PC-9 (cell line): ENCODE data around the gene UXT. TPM values are rescaled to one million over a fixed set of nuclear protein-coding genes. Genes with fewer than 3 reads are reported as not detected.
A peak's percentile ranks its signal among the peaks of the same experiment; 100 is the strongest.

ENCODE experiments used
- BruUV-seq: library from RNA; stranded (reverse); fragments of 400-500 nt; replicated peaks from 2 replicates; lab custom pipeline; 2021; lab: Mats Ljungman, UMichigan
- CTCF ChIA-PET: fragments of 300-600 bp; sonication (Branson Sonifier 250); formaldehyde crosslinking; loops from one replicate; lab custom pipeline; 2022; ENCODE audit warnings: antibody characterized with exemption; lab: Charles Lee
- POLR2A ChIA-PET: fragments of 300-600 bp; sonication (Branson Sonifier 250); formaldehyde crosslinking; loops from one replicate; lab custom pipeline; 2022; ENCODE audit warnings: antibody characterized with exemption; ENCODE audit not compliant: unreplicated experiment; lab: Charles Lee
- DNase-seq, 2 experiments: peaks; one replicate each; pipeline versions ENCODE4 v3.0.0 to v3.0.0-alpha.2; 2015 to 2022; ENCODE audit warnings: mixed read lengths in 1 of 2
- H2AFZ ChIP-seq: fragments of 200-600 bp; sonication (generic); 2 replicates; pipeline ENCODE4 v1.8.1; 2017; ENCODE audit warnings: antibody characterized with exemption
- H3F3A ChIP-seq: fragments of 200-600 bp; sonication (generic); 2 replicates; pipeline ENCODE4 v1.8.1; 2017; ENCODE audit warnings: antibody characterized with exemption, mild to moderate bottlenecking, low read depth; ENCODE audit not compliant: insufficient read depth
- H3K27ac ChIP-seq: fragments of 200-600 bp; sonication (generic); 2 replicates; pipeline ENCODE4 v1.6.1; 2016; ENCODE audit warnings: mixed run types
- H3K27me3 ChIP-seq: fragments of 200-600 bp; sonication (generic); 2 replicates; pipeline ENCODE4 v1.6.1; 2016; ENCODE audit warnings: low read depth, mixed run types; ENCODE audit not compliant: insufficient read depth
- H3K36me3 ChIP-seq: fragments of 200-600 bp; sonication (generic); 2 replicates; pipeline ENCODE4 v1.6.1; 2016; ENCODE audit warnings: low read depth, mixed run types
- H3K4me1 ChIP-seq: fragments of 200-600 bp; sonication (generic); replicated peaks from 2 replicates; pipeline ENCODE4 v1.6.1; 2016; ENCODE audit warnings: mixed run types; ENCODE audit not compliant: insufficient read depth
- H3K4me2 ChIP-seq: fragments of 200-600 bp; sonication (generic); 2 replicates; pipeline ENCODE4 v1.6.1; 2017; ENCODE audit warnings: mixed run types
- H3K4me3 ChIP-seq: fragments of 200-600 bp; sonication (generic); 2 replicates; pipeline ENCODE4 v1.6.1; 2016; ENCODE audit warnings: mixed run types
- H3K79me2 ChIP-seq: fragments of 200-600 bp; sonication (generic); 2 replicates; pipeline ENCODE4 v1.6.1; 2017; ENCODE audit warnings: low read depth, mixed run types
- H3K9me2 ChIP-seq: fragments of 200-600 bp; sonication (generic); 2 replicates; pipeline ENCODE4 v1.8.1; 2017; ENCODE audit warnings: mild to moderate bottlenecking; ENCODE audit not compliant: insufficient read depth
- H3K9me3 ChIP-seq: fragments of 200-600 bp; sonication (generic); 2 replicates; pipeline ENCODE4 v1.8.1; 2016; ENCODE audit warnings: low read depth; ENCODE audit not compliant: insufficient read depth
- H4K20me1 ChIP-seq: fragments of 200-600 bp; sonication (generic); 2 replicates; pipeline ENCODE4 v1.8.1; 2017; ENCODE audit not compliant: insufficient read depth
- EZH2 ChIP-seq: fragments of 200-600 bp; sonication (generic); IDR thresholded peaks from 2 replicates; pipeline ENCODE4 v1.8.0; 2017; ENCODE audit warnings: antibody characterized with exemption, low read depth
- intact Hi-C: fragments of 100-400 bp; cut with micrococcal nuclease; formaldehyde crosslinking; loops from one replicate; pipeline ENCODE4 v1.10.0; 2022; ENCODE audit not compliant: unreplicated experiment
- total RNA-seq: library from RNA; stranded (reverse); gene quantifications from 2 replicates; pipeline ENCODE4 v1.2.3, GENCODE V29; 2021
- TF ChIP-seq, protein P1 (sequence below): fragments of 200-600 bp; sonication (generic); conservative IDR thresholded peaks from 2 replicates; pipeline ENCODE4 v1.6.1; 2017; ENCODE audit warnings: mixed run types, antibody characterized with exemption, mild to moderate bottlenecking, moderate library complexity

UXT gene
- total RNA-seq, 1 experiment from 2014 or later = 53.8 TPM

DNA sequence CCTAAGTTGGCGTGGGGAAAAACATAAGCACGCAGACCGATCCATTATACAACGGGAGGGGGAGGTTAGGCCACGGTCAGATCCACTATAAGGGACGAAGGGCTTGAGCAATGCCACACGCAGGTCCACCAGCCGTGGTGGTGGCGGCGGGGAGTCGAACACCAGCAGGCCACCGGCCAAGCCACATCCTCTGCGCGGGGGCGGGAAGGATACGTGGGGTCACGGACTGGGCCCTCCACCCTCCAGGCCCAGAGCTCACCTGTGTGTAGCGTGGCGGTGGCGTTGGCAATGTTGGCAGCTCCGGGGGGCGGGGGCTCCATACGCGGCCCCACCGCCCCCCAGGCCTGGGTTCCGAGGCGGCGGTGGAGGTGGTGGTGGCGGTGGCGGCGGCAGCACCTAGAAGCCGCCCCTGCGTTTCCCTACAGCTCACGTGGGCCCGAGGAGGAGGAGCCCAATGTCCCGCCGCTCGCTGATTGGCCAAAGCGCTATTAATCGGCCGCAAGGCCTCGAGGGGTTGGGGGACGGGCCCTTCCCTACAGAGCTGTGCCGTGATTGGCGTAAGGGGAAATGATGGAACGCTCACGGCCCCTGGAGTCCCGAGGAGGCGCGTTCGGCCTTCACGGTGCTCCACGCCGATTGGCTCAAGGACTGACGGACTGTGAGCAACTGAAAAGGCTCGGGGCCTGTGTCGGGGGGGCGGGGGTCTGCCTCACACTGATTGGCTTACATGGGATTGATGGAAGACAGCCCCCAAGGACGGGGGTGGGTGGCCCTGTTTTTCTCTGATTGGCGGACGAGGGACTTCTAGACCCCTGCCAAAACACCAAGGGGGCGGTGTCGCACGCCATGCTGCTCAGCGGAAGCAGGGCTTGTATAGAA lies 8.6 kb downstream of the UXT start, which contains the start of gene ELK1:
Gene ELK1 (minus strand): TSS at position 400 of the 879 bp plus-strand sequence. CDS start 9,122 bp downstream, outside the sequence.
- Histone ChIP-seq H3K9me3 (no peaks in the 10 kb centered on the region), H3K4me1 (no peaks in the 10 kb centered on the region), H2AFZ (no peak within 1 kb of the TSS), H3K4me2 (peak within 1 kb of the TSS; percentile 70), H3K27ac (no peak within 1 kb of the TSS), H3K79me2 (0 out of 2 replicates have a peak, but pooled peaks cover 6% of the 10 kb centered on the region), H3F3A (no peaks in the 10 kb centered on the region), H3K27me3 (no peaks in the 10 kb centered on the region), H3K9me2 (no peaks in the 10 kb centered on the region), H3K4me3 (peak within 1 kb of the TSS; percentile 51; the same call in 1 of the 2 replicates), H4K20me1 (no peaks in the 10 kb centered on the region), H3K36me3 (no peaks in the 10 kb centered on the region)
- TF ChIP-seq EZH2 = no peak
- TF ChIP-seq, protein P1, sequence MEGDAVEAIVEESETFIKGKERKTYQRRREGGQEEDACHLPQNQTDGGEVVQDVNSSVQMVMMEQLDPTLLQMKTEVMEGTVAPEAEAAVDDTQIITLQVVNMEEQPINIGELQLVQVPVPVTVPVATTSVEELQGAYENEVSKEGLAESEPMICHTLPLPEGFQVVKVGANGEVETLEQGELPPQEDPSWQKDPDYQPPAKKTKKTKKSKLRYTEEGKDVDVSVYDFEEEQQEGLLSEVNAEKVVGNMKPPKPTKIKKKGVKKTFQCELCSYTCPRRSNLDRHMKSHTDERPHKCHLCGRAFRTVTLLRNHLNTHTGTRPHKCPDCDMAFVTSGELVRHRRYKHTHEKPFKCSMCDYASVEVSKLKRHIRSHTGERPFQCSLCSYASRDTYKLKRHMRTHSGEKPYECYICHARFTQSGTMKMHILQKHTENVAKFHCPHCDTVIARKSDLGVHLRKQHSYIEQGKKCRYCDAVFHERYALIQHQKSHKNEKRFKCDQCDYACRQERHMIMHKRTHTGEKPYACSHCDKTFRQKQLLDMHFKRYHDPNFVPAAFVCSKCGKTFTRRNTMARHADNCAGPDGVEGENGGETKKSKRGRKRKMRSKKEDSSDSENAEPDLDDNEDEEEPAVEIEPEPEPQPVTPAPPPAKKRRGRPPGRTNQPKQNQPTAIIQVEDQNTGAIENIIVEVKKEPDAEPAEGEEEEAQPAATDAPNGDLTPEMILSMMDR = no peak
- peak; percentile 85 to 89 for DNase-seq
- intact Hi-C loops = loop anchor here (1.0 to 10.0 kb wide), 3 partner anchors 8 to 456 kb away; partner anchors contain the start of genes ARAF and UBA1
- BruUV-seq = no TSS peak
- ChIA-PET POLR2A (interaction anchor here (0.6 kb wide), 1 partner anchor 60 kb away, joined by 8 read pairs; no protein-coding TSS in a partner anchor), CTCF (no interaction called here)

DNA sequence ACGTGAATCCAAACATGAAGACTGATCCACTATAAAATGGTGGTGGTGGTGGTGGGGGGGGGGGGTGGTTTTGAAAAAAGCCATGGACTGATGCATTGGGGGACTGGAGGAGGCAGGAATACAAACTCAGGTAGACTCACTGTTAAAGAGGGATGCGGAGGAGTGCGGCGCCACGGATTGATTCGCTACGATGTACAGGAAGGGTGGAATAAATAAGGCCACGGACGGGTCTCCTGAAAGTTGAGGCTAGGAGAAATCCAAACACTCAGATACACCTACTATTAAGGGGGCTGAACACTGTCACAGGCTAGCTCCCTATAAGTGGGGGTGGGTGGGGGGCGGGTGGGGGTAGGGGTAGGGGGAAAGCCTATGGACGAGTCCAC lies 9.2 kb downstream of the UXT start:
- POLR2A ChIA-PET = no interaction called here
- Histone ChIP-seq H3K27ac (no peak overlapping the region), H3F3A (no peaks in the 10 kb centered on the region), H3K4me3 (peak overlapping the region; percentile 42; the same call in 1 of the 2 replicates), H3K79me2 (0 out of 2 replicates have a peak, but pooled peaks cover 6% of the 10 kb centered on the region), H2AFZ (no peak overlapping the region), H3K9me2 (no peaks in the 10 kb centered on the region), H3K4me1 (no peaks in the 10 kb centered on the region), H3K4me2 (peak overlapping the region; percentile 57; the same call in 1 of the 2 replicates), H3K36me3 (no peaks in the 10 kb centered on the region), H3K9me3 (no peaks in the 10 kb centered on the region), H3K27me3 (no peaks in the 10 kb centered on the region), H4K20me1 (no peaks in the 10 kb centered on the region)
- TF ChIP-seq, protein P1 = no peak
- no peak for TF ChIP-seq EZH2
- DNase-seq = no peak
- CTCF ChIA-PET = no interaction called here
- intact Hi-C loops = loop anchor here (1.0 to 10.0 kb wide), 3 partner anchors 9 to 455 kb away; partner anchors contain the start of genes ARAF and UBA1
- BruUV-seq = no TSS peak

DNA sequence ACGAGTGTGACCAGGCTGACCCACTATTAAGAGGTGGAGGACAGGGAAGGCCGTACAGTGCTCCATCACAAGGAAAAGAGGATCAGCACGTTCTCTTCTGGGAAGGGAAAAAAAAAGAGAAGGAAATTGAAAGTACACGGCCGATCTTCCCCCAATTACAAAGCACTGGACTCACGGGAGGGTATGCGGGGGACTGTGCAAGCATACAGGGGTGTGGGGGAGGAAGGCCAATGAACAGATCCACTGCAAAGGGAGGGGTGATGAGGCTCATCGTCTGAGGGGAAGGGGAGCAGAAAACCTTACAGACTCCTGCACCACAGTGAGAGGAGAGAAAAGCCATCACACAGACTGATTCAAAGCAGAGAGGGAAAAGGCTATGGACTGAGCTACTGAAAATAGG lies 9.7 kb downstream of the UXT start:
- CTCF ChIA-PET = no interaction called here

More for the DNA sequence above, 9.7 kb downstream of the UXT start:
- no peak for DNase-seq
- Histone ChIP-seq H3K9me2 (no peaks in the 10 kb centered on the region), H3K36me3 (no peaks in the 10 kb centered on the region), H3K9me3 (no peaks in the 10 kb centered on the region), H3K27me3 (no peaks in the 10 kb centered on the region), H3K27ac (no peak overlapping the region), H3F3A (no peaks in the 10 kb centered on the region), H3K4me3 (peak overlapping the region; percentile 42; the same call in 1 of the 2 replicates), H3K4me2 (peak overlapping the region; percentile 57; the same call in 1 of the 2 replicates), H4K20me1 (no peaks in the 10 kb centered on the region), H3K4me1 (no peaks in the 10 kb centered on the region), H3K79me2 (0 out of 2 replicates have a peak, but pooled peaks cover 6% of the 10 kb centered on the region), H2AFZ (no peak overlapping the region)
- intact Hi-C loops = no loop called here
- TF ChIP-seq EZH2 = no peak
- TF ChIP-seq, protein P1 = no peak
- POLR2A ChIA-PET = no interaction called here
- BruUV-seq = TSS peak; percentile 36
